GM21515 (cell line): ENCODE measurements around the gene FNDC11.

Experiments
- ATAC-seq: cut with Tn5 transposase; IDR thresholded peaks from one replicate; pipeline ENCODE4 v1.9.1; 2021; ENCODE audit not compliant: unreplicated experiment

Gene FNDC11

GRCh38 chr20:63577317-63577894 lies 23.4 kb downstream of the FNDC11 start:
- no peak for ATAC-seq

- ATAC-seq, result no peak
Measured at GRCh38 chr20:63578224-63579016, 24.5 kb downstream of the FNDC11 start.

GRCh38 chr20:63579017-63579694 lies 25.2 kb downstream of the FNDC11 start:
- no peak for ATAC-seq

- no peak for ATAC-seq
Measured at GRCh38 chr20:63580796-63581461, 27.0 kb downstream of the FNDC11 start.

- ATAC-seq, result no peak
Measured at GRCh38 chr20:63582382-63583063, 28.6 kb downstream of the FNDC11 start.

- ATAC-seq, result no peak
Measured at GRCh38 chr20:63585616-63586565, 31.9 kb downstream of the FNDC11 start.

GRCh38 chr20:63586797-63587196 lies 32.8 kb downstream of the FNDC11 start:
- ATAC-seq, result no peak

GRCh38 chr20:63587256-63587655 lies 33.3 kb downstream of the FNDC11 start:
- no peak for ATAC-seq

- ATAC-seq, result no peak
Measured at GRCh38 chr20:63587776-63588591, 34.0 kb downstream of the FNDC11 start.

GRCh38 chr20:63588641-63589041 lies 34.7 kb downstream of the FNDC11 start:
- no peak for ATAC-seq

- ATAC-seq, result no peak
Measured at GRCh38 chr20:63589261-63590217, 35.6 kb downstream of the FNDC11 start.

- ATAC-seq, result no peak
Measured at GRCh38 chr20:63590218-63591146, 36.5 kb downstream of the FNDC11 start.

- ATAC-seq, result no peak
Measured at GRCh38 chr20:63591147-63591533, 37.2 kb downstream of the FNDC11 start.

GRCh38 chr20:63591786-63592355 lies 37.9 kb downstream of the FNDC11 start:
- ATAC-seq, result no peak

GRCh38 chr20:63592661-63593060 lies 38.7 kb downstream of the FNDC11 start:
- no peak for ATAC-seq

GRCh38 chr20:63594043-63594561 lies 40.1 kb downstream of the FNDC11 start:
- no peak for ATAC-seq
